GM12865 (cell line): ENCODE results near the gene B4GALNT4.

Experiments used
- DNase-seq: peaks from one replicate; pipeline ENCODE4 v3.0.0; 2010; ENCODE audit warnings: low read depth
- H3K4me3 ChIP-seq: 2 replicates; pipeline ENCODE4 v1.5.1; 2011; ENCODE audit warnings: mild to moderate bottlenecking, low read depth, low read length, control low read depth
- CTCF ChIP-seq: IDR thresholded peaks from 2 replicates; pipeline ENCODE4 v1.5.1; 2011; ENCODE audit warnings: low read length, control low read depth, low read depth, inconsistent platforms; ENCODE audit not compliant: insufficient read depth; ENCODE audit errors: missing control alignments

B4GALNT4 gene

GRCh38 chr11:405323-405953 lies 36.1 kb downstream of the B4GALNT4 start:
- H3K4me3 ChIP-seq: no peak overlapping the region
- DNase-seq: no peak
- TF ChIP-seq CTCF: no peak

- no peak for TF ChIP-seq CTCF
- peak overlapping the region; percentile 62 for H3K4me3 ChIP-seq
- DNase-seq: no peak
Observed at GRCh38 chr11:405954-406795, 36.9 kb downstream of the B4GALNT4 start.

- DNase-seq: peak; percentile 97
- peak overlapping the region; percentile 62 for H3K4me3 ChIP-seq
- peak; percentile 25 for TF ChIP-seq CTCF
Observed at GRCh38 chr11:406796-407650, 37.7 kb downstream of the B4GALNT4 start.

- H3K4me3 ChIP-seq: no peak overlapping the region
- no peak for TF ChIP-seq CTCF
- DNase-seq: no peak
Observed at GRCh38 chr11:407651-408123, 38.4 kb downstream of the B4GALNT4 start.

- H3K4me3 ChIP-seq: no peak overlapping the region
- DNase-seq: no peak
- no peak for TF ChIP-seq CTCF
Observed at GRCh38 chr11:408154-409007, 39.1 kb downstream of the B4GALNT4 start.
